Measurements from ENCODE around the gene SRPRA. TPM values are rescaled to one million over a fixed set of nuclear protein-coding genes. Genes with fewer than 3 reads are reported as not detected.

Gene SRPRA
- total RNA-seq, 1 donor from 2014 or later, result 70.2 TPM

- Mint-ChIP-seq H3K36me3 (ENCODE audit: low read depth) (no peaks in the 10 kb centered on the region), H3K4me3 (no peak overlapping the region), H3K4me1 (peaks cover 14% of the 10 kb centered on the region), H3K9me3 (no peaks in the 10 kb centered on the region), H3K27me3 (ENCODE audit: low read depth) (no peaks in the 10 kb centered on the region), H3K27ac (ENCODE audit: unreplicated experiment) (no peak overlapping the region)
- no peak for TF ChIP-seq CTCF (conservative IDR thresholded peaks at IDR 0.05)
- DNase-seq (ENCODE audit: low read depth, low spot score), result no peak
These were observed 51.2 kb downstream of the SRPRA start for GRCh38 chr11:126217491-126217890.

- Mint-ChIP-seq H3K4me1 (peaks cover 21% of the 10 kb centered on the region), H3K36me3 (ENCODE audit: low read depth) (no peaks in the 10 kb centered on the region), H3K4me3 (peak overlapping the region; percentile 35), H3K27me3 (ENCODE audit: low read depth) (no peaks in the 10 kb centered on the region), H3K27ac (ENCODE audit: unreplicated experiment) (no peak overlapping the region), H3K9me3 (no peaks in the 10 kb centered on the region)
- no peak for TF ChIP-seq CTCF (conservative IDR thresholded peaks at IDR 0.05)
- DNase-seq (ENCODE audit: low read depth, low spot score), result no peak
These were observed 52.0 kb downstream of the SRPRA start for GRCh38 chr11:126216526-126217305.

- H3K4me1 Mint-ChIP-seq, result peaks cover 37% of the 10 kb centered on the region
- H3K9me3 Mint-ChIP-seq, result no peaks in the 10 kb centered on the region
- no peak for TF ChIP-seq CTCF (conservative IDR thresholded peaks at IDR 0.05)
- H3K27me3 Mint-ChIP-seq (ENCODE audit: low read depth), result no peaks in the 10 kb centered on the region
- H3K4me3 Mint-ChIP-seq, result peak overlapping the region; percentile 35
- H3K36me3 Mint-ChIP-seq (ENCODE audit: low read depth), result no peaks in the 10 kb centered on the region
- DNase-seq (ENCODE audit: low read depth, low spot score), result no peak
- H3K27ac Mint-ChIP-seq (ENCODE audit: unreplicated experiment), result no peak overlapping the region
These were observed 53.9 kb downstream of the SRPRA start for GRCh38 chr11:126214841-126215240.

GRCh38 chr11:126214441-126214840, 54.3 kb downstream of the SRPRA start:
- Mint-ChIP-seq H3K27me3 (ENCODE audit: low read depth) (no peaks in the 10 kb centered on the region), H3K9me3 (no peaks in the 10 kb centered on the region), H3K4me3 (peak overlapping the region; percentile 35), H3K36me3 (ENCODE audit: low read depth) (peaks cover under 1% of the 10 kb centered on the region), H3K27ac (ENCODE audit: unreplicated experiment) (no peak overlapping the region), H3K4me1 (peaks cover 37% of the 10 kb centered on the region)
- no peak for TF ChIP-seq CTCF (conservative IDR thresholded peaks at IDR 0.05)
- no peak for DNase-seq (ENCODE audit: low read depth, low spot score)

Other genes with a start within 250 kb of the SRPRA start
- 21.3 and 22.1 TPM in 2 replicates for gene CDON, start 206.0 kb downstream of the SRPRA start, total RNA-seq
- 45.1 and 45.3 TPM in 2 replicates for gene RPUSD4, start 57.2 kb downstream of the SRPRA start, total RNA-seq
- 28.4 and 30.1 TPM in 2 replicates for gene FAM118B, start 57.1 kb downstream of the SRPRA start, total RNA-seq
- 54.3 and 55.0 TPM in 2 replicates for gene FOXRED1, start 259 bp upstream of the SRPRA start, total RNA-seq
- 9.7 and 10.6 TPM in 2 replicates for gene TIRAP, start 14.2 kb upstream of the SRPRA start, total RNA-seq
- 22.9 and 23.3 TPM in 2 replicates for gene DCPS, start 35.2 kb upstream of the SRPRA start, total RNA-seq
- gene ST3GAL4, start 86.8 kb upstream of the SRPRA start, total RNA-seq, result 22.4 and 23.1 TPM in 2 replicates

All from neural crest cell (in vitro differentiated cells).